H1 (cell line): ENCODE measurements around the gene PAIP2B. TPM values are rescaled to one million over a fixed set of nuclear protein-coding genes. Genes with fewer than 3 reads are reported as not detected.

Experiments used
- CTCF ChIA-PET: fragments of 300-600 bp; sonication (Branson Sonifier 250); formaldehyde crosslinking; loops from one replicate; lab custom pipeline; 2021; ENCODE audit not compliant: partially characterized antibody; lab: Charles Lee
- POLR2A ChIA-PET: fragments of 300-600 bp; sonication (Branson Sonifier 250); formaldehyde crosslinking; loops from one replicate; lab custom pipeline; 2021; ENCODE audit warnings: inconsistent platforms; ENCODE audit not compliant: partially characterized antibody; lab: Charles Lee
- DNase-seq, 2 experiments: peaks; one replicate each; pipeline versions ENCODE4 v3.0.0 to v3.0.0-alpha.2; 2010 to 2022; ENCODE audit warnings: low spot score in 2 of 2, low read depth in 1 of 2, mixed read lengths in 1 of 2
- FAIRE-seq: peaks from 2 replicates; lab custom pipeline; 2011; peaks lifted over from hg19 to GRCh38; lab: Jason Lieb, UNC
- H2AFZ ChIP-seq: 2 replicates; pipeline ENCODE4 v1.8.1; 2012; ENCODE audit warnings: low read length, inconsistent platforms
- H2AK5ac ChIP-seq: 2 replicates; pipeline ENCODE4 v1.6.1; 2013; ENCODE audit warnings: low read depth, low read length
- H2BK120ac ChIP-seq: replicated peaks from 2 replicates; pipeline ENCODE3; 2013; ENCODE audit warnings: low read depth, low read length, inconsistent platforms
- H2BK12ac ChIP-seq: 2 replicates; pipeline ENCODE4 v1.6.1; 2013; ENCODE audit warnings: low read depth, low read length
- H2BK15ac ChIP-seq: 2 replicates; pipeline ENCODE4 v1.6.1; 2013; ENCODE audit warnings: low read length
- H2BK20ac ChIP-seq: 2 replicates; pipeline ENCODE4 v1.6.1; 2013; ENCODE audit warnings: low read length
- H2BK5ac ChIP-seq: 2 replicates; pipeline ENCODE4 v1.6.1; 2013; ENCODE audit warnings: low read depth, low read length
- H3K14ac ChIP-seq: 2 replicates; pipeline ENCODE4 v1.6.1; 2013; ENCODE audit warnings: inconsistent platforms; ENCODE audit not compliant: insufficient read length
- H3K18ac ChIP-seq: 2 replicates; pipeline ENCODE4 v1.6.1; 2013; ENCODE audit warnings: low read length; ENCODE audit errors: extremely low read depth
- H3K23ac ChIP-seq: 2 replicates; pipeline ENCODE4 v1.6.1; 2013; ENCODE audit warnings: inconsistent platforms; ENCODE audit not compliant: insufficient read length
- H3K23me2 ChIP-seq: 2 replicates; pipeline ENCODE4 v1.6.1; 2013; ENCODE audit warnings: low read depth, low read length
- H3K27ac ChIP-seq: 2 replicates; pipeline ENCODE4 v1.6.1; 2011; ENCODE audit warnings: low read depth, low read length, inconsistent platforms
- H3K27me3 ChIP-seq, 4 experiments: replicated peaks in 1 of 4; 1 replicate in 1 of 4; 2 replicates in 3 of 4; pipeline versions ENCODE4 v1.6.1 to v1.8.1; 2011 to 2013; ENCODE audit warnings: low read length in 3 of 4, mild to moderate bottlenecking in 3 of 4, inconsistent platforms in 2 of 4, mixed read lengths in 2 of 4, moderate library complexity in 1 of 4; ENCODE audit not compliant: control insufficient read depth in 3 of 4, insufficient read depth in 3 of 4; ENCODE audit errors: extremely low read depth in 1 of 4
- H3K36me3 ChIP-seq, 4 experiments: 2 replicates each; pipeline versions ENCODE4 v1.6.1 to v1.8.1; 2011 to 2013; ENCODE audit warnings: mild to moderate bottlenecking in 4 of 4, low read length in 3 of 4, moderate library complexity in 2 of 4, control low read depth in 1 of 4, inconsistent platforms in 1 of 4; ENCODE audit not compliant: insufficient read depth in 4 of 4, control insufficient read depth in 2 of 4
- H3K4ac ChIP-seq: replicated peaks from 2 replicates; pipeline ENCODE3; 2013; ENCODE audit warnings: low read length, low read depth, mixed read lengths, inconsistent platforms; ENCODE audit not compliant: insufficient read length
- H3K4me1 ChIP-seq, 4 experiments: replicated peaks in 1 of 4; 1 replicate in 1 of 4; 2 replicates in 3 of 4; pipeline versions ENCODE4 v1.6.1 to v1.8.1; 2011 to 2013; ENCODE audit warnings: low read length in 3 of 4, inconsistent platforms in 2 of 4, mixed read lengths in 1 of 4; ENCODE audit not compliant: insufficient read depth in 4 of 4, control insufficient read depth in 3 of 4
- H3K4me2 ChIP-seq, 2 experiments: 2 replicates each; pipeline versions ENCODE4 v1.6.1 to v1.8.1; 2011 to 2013; ENCODE audit warnings: low read depth in 2 of 2, low read length in 2 of 2, control low read depth in 1 of 2, inconsistent platforms in 1 of 2, mild to moderate bottlenecking in 1 of 2; ENCODE audit not compliant: insufficient read depth in 1 of 2
- H3K4me3 ChIP-seq, 4 experiments: fragments of 200-600, 300-600 bp in 1 of 4; sonication (generic), shearing (Covaris generic), sonication (Bioruptor Twin) in 1 of 4; 2 replicates each; pipeline versions ENCODE4 v1.5.1 to v1.8.1; 2011 to 2016; ENCODE audit warnings: low read length in 4 of 4, low read depth in 3 of 4, control low read depth in 2 of 4, inconsistent platforms in 2 of 4, mild to moderate bottlenecking in 2 of 4, mixed read lengths in 1 of 4, moderate library complexity in 1 of 4; ENCODE audit not compliant: insufficient read depth in 2 of 4; ENCODE audit errors: extremely low read depth in 1 of 4
- H3K56ac ChIP-seq: replicated peaks from 2 replicates; pipeline ENCODE3; 2013; ENCODE audit warnings: low read depth, mild to moderate bottlenecking, mixed read lengths, low read length, inconsistent platforms; ENCODE audit not compliant: insufficient read length
- H3K79me1 ChIP-seq: 2 replicates; pipeline ENCODE4 v1.6.1; 2013; ENCODE audit warnings: low read depth, low read length, control low read depth
- H3K79me2 ChIP-seq, 2 experiments: 2 replicates each; pipeline versions ENCODE4 v1.6.1 to v1.8.1; 2012 to 2013; ENCODE audit warnings: low read length in 2 of 2, mild to moderate bottlenecking in 2 of 2, inconsistent platforms in 1 of 2; ENCODE audit not compliant: insufficient read depth in 2 of 2, control insufficient read depth in 1 of 2
- H3K9ac ChIP-seq, 4 experiments: replicated peaks in 1 of 4; 1 replicate in 1 of 4; 2 replicates in 3 of 4; pipeline versions ENCODE4 v1.6.1 to v1.8.1; 2011 to 2013; ENCODE audit warnings: low read depth in 3 of 4, low read length in 3 of 4, control low read depth in 2 of 4, mild to moderate bottlenecking in 2 of 4, moderate library complexity in 2 of 4, inconsistent platforms in 1 of 4; ENCODE audit errors: extremely low read depth in 1 of 4
- H3K9me3 ChIP-seq, 2 experiments: 2 replicates each; pipeline versions ENCODE4 v1.6.1 to v1.8.1; 2012 to 2013; ENCODE audit warnings: mild to moderate bottlenecking in 2 of 2, moderate library complexity in 2 of 2, control low read depth in 1 of 2, inconsistent platforms in 1 of 2, low read depth in 1 of 2, low read length in 1 of 2, mixed read lengths in 1 of 2; ENCODE audit not compliant: insufficient read depth in 2 of 2
- H4K20me1 ChIP-seq, 2 experiments: replicated peaks in 1 of 2; 2 replicates each; pipeline versions ENCODE3 to v1.8.1; 2011 to 2013; ENCODE audit warnings: inconsistent platforms in 2 of 2, low read length in 2 of 2, mild to moderate bottlenecking in 1 of 2; ENCODE audit not compliant: insufficient read depth in 2 of 2, control insufficient read depth in 1 of 2
- H4K5ac ChIP-seq: 2 replicates; pipeline ENCODE4 v1.6.1; 2013; ENCODE audit warnings: low read length, low read depth, mixed read lengths, inconsistent platforms; ENCODE audit not compliant: insufficient read length
- H4K8ac ChIP-seq: 2 replicates; pipeline ENCODE4 v1.8.0; 2013; ENCODE audit warnings: mild to moderate bottlenecking, moderate library complexity, low read length, inconsistent platforms; ENCODE audit not compliant: insufficient read depth; ENCODE audit errors: extremely low read depth
- H4K91ac ChIP-seq: replicated peaks from 2 replicates; pipeline ENCODE3; 2013; ENCODE audit warnings: low read length, mixed read lengths, inconsistent platforms; ENCODE audit not compliant: insufficient read length
- BRCA1 ChIP-seq: IDR thresholded peaks from 2 replicates; pipeline ENCODE4 v1.6.1; 2012; ENCODE audit warnings: low read depth, low read length, improper control_type of control experiment
- CHD2 ChIP-seq: IDR thresholded peaks from 2 replicates; pipeline ENCODE4 v1.6.1; 2012; ENCODE audit warnings: low read length, improper control_type of control experiment
- CREB1 ChIP-seq: IDR thresholded peaks from 2 replicates; pipeline ENCODE4 v1.6.1; 2012; ENCODE audit warnings: inconsistent platforms
- EZH2 ChIP-seq: fragments of 200-600 bp; sonication (generic); IDR thresholded peaks from 2 replicates; pipeline ENCODE4 v1.7.1; 2012; ENCODE audit warnings: low read depth, mild to moderate bottlenecking, moderate library complexity, low read length, inconsistent platforms; ENCODE audit not compliant: severe bottlenecking
- KDM4A ChIP-seq: IDR thresholded peaks from one replicate; pipeline ENCODE4 v1.7.1; 2012; ENCODE audit warnings: low read depth, mild to moderate bottlenecking, moderate library complexity, low read length, inconsistent platforms; ENCODE audit not compliant: severe bottlenecking
- MAFK ChIP-seq: IDR thresholded peaks from 2 replicates; pipeline ENCODE4 v1.6.1; 2012; ENCODE audit warnings: low read depth, mild to moderate bottlenecking, improper control_type of control experiment, low read length
- NANOG ChIP-seq: IDR thresholded peaks from 2 replicates; pipeline ENCODE4 v1.6.1; 2011; ENCODE audit warnings: low read length, low read depth, mild to moderate bottlenecking, inconsistent platforms; ENCODE audit not compliant: insufficient read depth, poor library complexity, severe bottlenecking
- PHF8 ChIP-seq: fragments of 200-600 bp; sonication (generic); conservative IDR thresholded peaks from 2 replicates; pipeline ENCODE4 v1.7.1; 2012; ENCODE audit warnings: low read depth, mild to moderate bottlenecking, inconsistent platforms, low read length, moderate library complexity
- RBBP5 ChIP-seq: IDR thresholded peaks from 2 replicates; pipeline ENCODE4 v1.7.1; 2012; ENCODE audit warnings: low read depth, mild to moderate bottlenecking, inconsistent platforms, low read length, moderate library complexity, borderline replicate concordance
- SIX5 ChIP-seq: IDR thresholded peaks from 2 replicates; pipeline ENCODE4 v1.6.1; 2011; ENCODE audit warnings: mild to moderate bottlenecking, low read depth, low read length
- SP4 ChIP-seq: IDR thresholded peaks from 2 replicates; pipeline ENCODE4 v1.6.1; 2012; ENCODE audit warnings: low read length, inconsistent platforms
- YY1 ChIP-seq: IDR thresholded peaks from 2 replicates; pipeline ENCODE4 v1.6.1; 2011; ENCODE audit warnings: low read depth, mild to moderate bottlenecking, low read length
- ZNF274 ChIP-seq: IDR thresholded peaks from 2 replicates; pipeline ENCODE4 v1.7.0; 2012; ENCODE audit warnings: low read length, borderline replicate concordance; ENCODE audit errors: extremely low read depth
- WGBS, 2 experiments: shearing (Covaris generic) in 1 of 2; methylation state at CpG; one replicate each; pipeline versions ENCODE4 v1.1.6 to v1.1.7; 2013 to 2015; ENCODE audit warnings: low lambda C conversion rate in 2 of 2, mixed read lengths in 2 of 2, inconsistent platforms in 1 of 2, low coverage in 1 of 2, missing lambda C conversion rate in 1 of 2; ENCODE audit not compliant: insufficient replicate concordance in 2 of 2, insufficient coverage in 1 of 2, insufficient read length in 1 of 2; ENCODE audit errors: extremely low coverage in 1 of 2, missing lambda C conversion rate in 1 of 2; 5-methylcytosine and 5-hydroxymethylcytosine counted together
- polyA plus RNA-seq, 7 experiments: library from polyadenylated mRNA; depleted of rRNA in 3 of 7; stranded (reverse) in 5 of 7; unstranded in 2 of 7; fragments of >200 nt in 5 of 7; fragments of 200-250 nt in 2 of 7; gene quantifications; 1 replicate in 5 of 7; 2 replicates in 1 of 7; 4 replicates in 1 of 7; pipeline versions ENCODE4 v1.2.1 to v1.2.3, GENCODE V29; 2011 to 2013; ENCODE audit warnings: missing spikeins in 2 of 7, mixed read lengths in 2 of 7
- total RNA-seq: library from RNA; stranded (reverse); fragmentation: NEBNext Ultra II Directional; extraction: Animal tissue kit (Norgen Biotek cat#: 25700); gene quantifications from 2 replicates; pipeline ENCODE4 v1.2.1, GENCODE V29; 2021

The PAIP2B gene
- total and polyA plus RNA-seq, 2 of the 8 experiments (the other 6 are each of a cell fraction or from before 2014, with no cell fraction given): 8.4 to 31.3 TPM

DNA sequence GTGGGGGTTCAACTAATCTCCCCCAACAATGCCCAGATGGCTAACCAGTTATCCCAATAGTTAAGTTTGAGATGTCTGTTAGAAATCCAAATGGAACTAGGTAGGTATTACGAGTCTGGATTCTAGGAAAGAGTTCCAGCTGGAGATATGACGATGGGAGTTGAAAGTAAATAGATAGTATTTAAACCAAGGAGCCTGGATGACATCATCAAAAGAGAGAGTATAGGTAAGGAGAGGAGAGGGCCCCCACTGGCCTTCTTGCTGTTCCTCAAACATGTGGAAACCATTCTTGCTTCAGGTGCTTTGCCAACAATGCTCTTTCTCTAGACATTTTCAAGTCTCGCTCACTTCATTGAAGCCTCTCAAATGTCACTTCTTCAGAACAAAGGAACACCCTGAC is 26.0 kb upstream of the PAIP2B start:
- FAIRE-seq (no peak), DNase-seq (no peak)
- Histone ChIP-seq H2AK5ac (no peak overlapping the region), H3K36me3 (no peaks in the 10 kb centered on the region), H3K4me1 (peaks cover 0 to 2% (median 0%) of the 10 kb centered on the region in 4 experiments; a peak in 1 of 7 replicates), H3K4me2 (no peak overlapping the region), H3K4me3 (no peak overlapping the region), H3K14ac (no peak overlapping the region), H3K18ac (no peak overlapping the region), H2AFZ (no peak overlapping the region), H3K23ac (no peak overlapping the region), H4K5ac (no peak overlapping the region), H4K91ac (no peak overlapping the region), H3K79me1 (no peaks in the 10 kb centered on the region), H3K4ac (no peak overlapping the region), H3K79me2 (no peaks in the 10 kb centered on the region), H3K9ac (no peak overlapping the region), H3K9me3 (peaks cover 0 to 4% of the 10 kb centered on the region in 2 experiments; a peak in 1 of 4 replicates), H4K20me1 (no peaks in the 10 kb centered on the region), H3K27ac (no peak overlapping the region), H4K8ac (no peak overlapping the region), H2BK15ac (no peak overlapping the region), H3K56ac (no peak overlapping the region), H2BK120ac (no peak overlapping the region), H2BK12ac (no peak overlapping the region), H3K27me3 (no peaks in the 10 kb centered on the region), H2BK5ac (no peak overlapping the region), H3K23me2 (no peaks in the 10 kb centered on the region), H2BK20ac (no peak overlapping the region)
- 90% methylated on average over 3 of the region's 3 CpGs; no CpG with 5 or more reads in 1 of the 2 experiments for WGBS, 2 experiments
- ChIA-PET POLR2A (no interaction called here), CTCF (interaction anchor here (0.9 to 1.5 kb wide), 3 partner anchors 8 to 30 kb away, joined by 3 to 5 read pairs (median 4); no protein-coding TSS in a partner anchor)
- no peak for TF ChIP-seq YY1
- TF ChIP-seq NANOG: no peak
- no peak for TF ChIP-seq MAFK
- no peak for TF ChIP-seq KDM4A
- no peak for TF ChIP-seq CREB1
- TF ChIP-seq EZH2: no peak
- no peak for TF ChIP-seq CHD2
- no peak for TF ChIP-seq PHF8
- no peak for TF ChIP-seq SP4
- TF ChIP-seq ZNF274: no peak
- TF ChIP-seq RBBP5: no peak
- TF ChIP-seq BRCA1: no peak
- no peak for TF ChIP-seq SIX5
